ENCODE data around the gene TBCA.

Gene TBCA

GRCh38 chr5:77775790-77776553 is at the start of gene TBCA:
TBCA (minus strand) TSS chr5:77776339; CDS start chr5:77776257, 82 bp downstream.
- DNase-seq: peak; percentile 48

GRCh38 chr5:77824981-77825380 is 48.8 kb upstream of the TBCA start:
- no peak for DNase-seq

DNA sequence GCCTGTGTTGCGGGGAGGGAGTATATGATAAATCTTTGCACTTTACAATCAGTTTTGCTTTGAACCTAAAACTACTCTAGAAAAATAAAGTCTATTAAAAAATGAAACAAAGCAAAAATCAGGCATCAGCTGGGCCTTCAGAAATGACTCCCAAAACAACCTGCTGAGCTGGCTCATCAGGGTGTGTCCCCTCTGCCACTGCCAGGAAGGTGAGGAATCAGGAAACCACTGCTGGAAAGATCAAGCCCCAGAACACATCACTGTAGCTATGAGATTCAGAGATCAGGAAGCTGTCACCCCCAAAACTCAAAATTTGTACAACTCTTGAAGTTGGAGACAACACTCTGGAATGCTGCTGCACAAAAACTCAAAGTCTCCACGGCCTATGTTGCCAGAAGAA is 40.5 kb upstream of the TBCA start:
- no peak for DNase-seq

GRCh38 chr5:77812926-77813589 is 36.9 kb upstream of the TBCA start:
- DNase-seq: no peak

DNA sequence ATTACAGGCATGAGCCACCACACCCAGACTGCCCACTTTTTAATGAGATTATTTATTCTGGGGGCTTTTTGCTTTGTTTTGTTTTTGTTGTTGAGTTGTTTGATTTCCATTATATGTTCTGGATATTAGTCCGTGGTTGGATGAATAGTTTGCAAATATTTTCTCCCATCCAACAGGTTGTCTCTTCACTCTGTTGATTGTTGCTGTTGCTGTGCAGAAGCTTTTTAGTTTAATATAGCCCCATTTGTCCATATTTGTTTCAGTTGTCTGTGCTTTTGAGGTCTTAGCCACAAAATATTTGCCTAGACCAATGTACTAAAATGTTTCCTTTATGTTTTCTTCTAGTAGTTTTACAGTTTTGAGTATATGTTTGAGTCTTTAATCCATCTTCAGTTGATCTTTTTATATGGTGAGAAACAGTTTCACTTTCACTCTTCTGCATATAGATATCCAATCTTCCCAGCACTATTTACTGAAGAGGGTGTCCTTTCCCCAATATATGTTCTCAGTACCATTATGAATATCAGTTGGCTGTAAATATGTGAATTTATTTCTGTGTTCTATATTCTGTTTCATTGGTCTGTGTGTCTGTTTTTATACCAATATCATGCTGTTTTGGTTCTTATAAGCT is 30.2 kb upstream of the TBCA start:
- no peak for DNase-seq

GRCh38 chr5:77798456-77798855 is 22.3 kb upstream of the TBCA start:
- no peak for DNase-seq

DNA sequence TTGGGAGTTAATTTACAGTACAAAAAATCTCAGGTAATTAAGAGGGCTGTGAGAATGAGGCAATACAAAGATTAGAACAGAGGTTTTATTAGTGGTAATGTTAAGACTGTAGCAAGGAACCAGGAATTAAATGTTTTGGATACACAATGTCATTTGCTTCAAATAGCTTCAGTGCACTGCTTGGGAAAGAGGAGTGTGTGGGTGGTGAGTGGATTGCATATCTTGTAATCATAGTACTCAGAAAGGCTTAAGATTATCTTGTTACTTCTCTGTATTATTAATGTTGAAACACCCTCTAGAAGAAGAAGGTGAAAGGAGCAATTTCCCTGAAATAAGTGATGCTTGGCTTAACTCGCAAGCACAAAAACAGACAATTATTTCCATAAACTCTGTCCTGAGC is 21.0 kb upstream of the TBCA start:
- DNase-seq: no peak

DNA sequence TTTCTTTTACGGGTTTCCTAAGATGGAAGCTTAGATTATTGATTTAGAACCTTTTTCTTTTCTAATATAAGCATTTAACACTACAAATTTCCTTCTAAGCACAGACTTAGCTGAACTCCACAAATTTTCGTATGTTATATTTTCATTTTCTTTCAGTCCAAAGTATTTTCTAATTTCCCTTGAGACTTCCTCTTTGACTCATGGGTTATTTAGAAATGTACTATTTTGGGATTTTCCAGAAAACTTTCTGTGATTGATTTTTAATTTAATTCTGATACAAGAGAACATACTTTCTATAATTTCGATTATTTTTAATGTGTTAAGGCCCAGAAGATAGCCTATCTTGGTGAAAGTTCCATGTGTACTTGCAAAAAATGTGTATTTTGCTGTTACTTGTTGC is 19.7 kb upstream of the TBCA start:
- DNase-seq: no peak

GRCh38 chr5:77795268-77795667 is 19.1 kb upstream of the TBCA start:
- no peak for DNase-seq

- no peak for DNase-seq
Measured at GRCh38 chr5:77791926-77792325, 15.8 kb upstream of the TBCA start.

- no peak for DNase-seq
Measured at GRCh38 chr5:77791356-77791755, 15.2 kb upstream of the TBCA start.

DNA sequence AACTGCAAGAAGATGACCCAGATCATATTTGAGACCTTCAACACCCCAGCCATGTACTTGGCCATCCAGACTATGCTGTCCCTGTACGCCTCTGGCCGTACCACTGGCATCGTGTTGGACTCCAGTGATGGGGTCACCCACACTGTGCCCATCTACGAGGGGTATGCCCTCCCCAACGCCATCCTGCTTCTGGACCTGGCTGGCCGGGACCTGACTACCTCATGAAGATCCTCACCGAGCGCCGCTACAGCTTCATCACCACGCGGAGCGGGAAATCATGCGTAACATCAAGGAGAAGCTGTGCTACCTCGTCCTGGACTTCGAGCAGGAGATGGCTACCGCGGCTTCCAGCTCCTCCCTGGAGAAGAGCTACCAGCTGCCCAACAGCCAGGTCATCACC is 9.1 kb upstream of the TBCA start:
- no peak for DNase-seq

DNA sequence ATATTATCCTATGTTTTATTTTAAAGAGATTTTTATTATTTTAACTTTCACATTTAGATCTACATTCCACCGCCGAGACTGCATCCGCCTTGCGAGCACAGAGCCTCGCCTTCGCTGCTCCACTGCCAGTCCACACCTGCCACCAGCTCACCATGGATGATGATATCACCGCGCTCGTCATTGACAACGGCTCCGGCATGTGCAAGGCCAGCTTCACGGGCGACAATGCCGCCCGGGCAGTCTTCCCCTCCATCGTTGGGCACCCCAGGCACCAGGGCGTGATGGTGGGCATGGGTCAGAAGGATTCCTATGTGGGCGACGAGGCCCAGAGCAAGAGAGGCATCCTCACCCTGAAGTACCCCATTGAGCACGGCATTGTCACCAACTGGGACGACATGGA is 8.6 kb upstream of the TBCA start:
- no peak for DNase-seq

DNA sequence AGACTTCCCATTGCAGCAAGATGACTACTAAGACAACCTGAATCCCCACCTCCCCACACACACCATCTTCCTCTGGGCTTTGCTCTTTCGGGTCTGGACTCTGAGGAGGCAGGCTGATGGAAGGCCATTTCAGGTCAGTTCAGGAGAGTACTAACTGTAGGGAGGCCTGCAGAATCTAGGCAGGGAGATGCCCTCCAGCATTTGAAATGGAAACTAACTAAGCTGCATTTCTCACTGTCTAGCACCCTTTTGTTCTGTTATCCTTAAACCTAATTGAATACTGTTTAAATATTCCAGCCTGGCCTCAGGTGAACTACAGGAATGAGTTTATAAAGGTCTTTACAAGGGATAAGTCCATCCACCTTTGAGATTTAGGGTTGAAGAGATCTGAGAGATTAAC is 4.9 kb upstream of the TBCA start:
- DNase-seq: no peak

- DNase-seq: no peak
Measured at GRCh38 chr5:77778881-77779438, 2.8 kb upstream of the TBCA start.

DNA sequence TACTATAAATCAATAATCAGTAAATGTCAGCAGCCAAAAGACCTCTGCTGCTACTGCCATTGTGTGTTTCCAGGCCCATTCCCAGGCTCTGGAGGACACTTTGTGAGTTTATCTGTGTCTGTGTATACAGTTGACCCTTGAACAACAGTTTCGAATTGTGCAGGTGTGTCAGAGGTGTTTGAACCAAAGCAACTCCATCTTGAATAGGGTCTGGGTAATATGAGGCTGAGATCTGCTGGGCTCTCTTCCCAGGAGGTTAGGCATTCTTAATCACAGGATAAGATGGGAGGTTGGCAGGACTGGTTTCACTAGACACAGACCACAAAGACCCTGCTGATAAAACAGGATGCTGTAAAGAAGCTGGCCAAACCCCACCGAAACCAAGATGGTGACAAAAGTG is 2.3 kb upstream of the TBCA start:
- no peak for DNase-seq

DNA sequence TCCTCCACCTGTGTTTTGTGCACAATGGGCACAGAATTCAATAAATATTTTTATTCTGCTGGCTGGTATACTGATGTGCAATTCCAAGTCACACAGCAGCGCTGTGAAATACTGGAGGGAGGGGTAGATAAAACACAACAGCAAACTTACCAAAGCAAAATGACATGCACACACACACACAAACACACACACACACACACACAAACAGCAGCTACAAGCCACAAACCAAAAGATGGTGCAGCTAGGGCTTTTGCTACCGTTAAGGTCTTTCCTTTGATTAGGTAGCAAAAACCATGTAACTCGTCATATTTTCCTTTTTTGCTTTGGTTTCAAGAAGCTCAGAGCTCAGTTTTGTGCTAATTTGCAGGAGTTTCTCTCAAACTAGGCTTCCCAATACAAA is 1.8 kb upstream of the TBCA start:
- DNase-seq: no peak

DNA sequence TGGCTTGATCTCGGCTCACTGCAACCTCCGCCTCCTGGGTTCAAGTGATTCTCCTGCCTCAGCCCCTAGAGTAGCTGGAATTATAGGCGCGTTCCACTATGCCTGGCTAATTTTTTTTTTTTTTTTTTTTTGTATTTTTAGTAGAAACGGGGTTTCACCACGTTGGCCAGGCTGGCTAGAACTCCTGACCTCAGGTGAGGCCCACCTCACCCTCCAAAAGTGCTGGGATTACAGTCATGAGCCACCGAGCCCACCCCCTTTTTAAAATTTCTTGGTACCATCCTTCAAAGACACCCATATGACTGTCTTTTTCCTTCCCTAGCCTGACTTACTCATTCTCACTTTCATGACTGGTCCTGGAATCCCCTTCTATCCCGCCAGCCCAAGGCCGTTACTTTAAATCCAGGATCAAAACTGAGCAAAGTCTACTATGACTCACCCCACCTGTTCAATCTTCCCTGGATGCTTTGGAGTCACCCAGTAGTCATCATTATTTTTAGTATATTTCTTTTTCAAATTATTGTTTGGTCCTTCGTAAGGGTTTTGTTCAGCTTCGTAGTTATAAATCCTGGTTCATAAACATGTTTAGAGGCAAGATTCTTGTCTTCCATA is 1.2 kb upstream of the TBCA start:
- DNase-seq: no peak

DNA sequence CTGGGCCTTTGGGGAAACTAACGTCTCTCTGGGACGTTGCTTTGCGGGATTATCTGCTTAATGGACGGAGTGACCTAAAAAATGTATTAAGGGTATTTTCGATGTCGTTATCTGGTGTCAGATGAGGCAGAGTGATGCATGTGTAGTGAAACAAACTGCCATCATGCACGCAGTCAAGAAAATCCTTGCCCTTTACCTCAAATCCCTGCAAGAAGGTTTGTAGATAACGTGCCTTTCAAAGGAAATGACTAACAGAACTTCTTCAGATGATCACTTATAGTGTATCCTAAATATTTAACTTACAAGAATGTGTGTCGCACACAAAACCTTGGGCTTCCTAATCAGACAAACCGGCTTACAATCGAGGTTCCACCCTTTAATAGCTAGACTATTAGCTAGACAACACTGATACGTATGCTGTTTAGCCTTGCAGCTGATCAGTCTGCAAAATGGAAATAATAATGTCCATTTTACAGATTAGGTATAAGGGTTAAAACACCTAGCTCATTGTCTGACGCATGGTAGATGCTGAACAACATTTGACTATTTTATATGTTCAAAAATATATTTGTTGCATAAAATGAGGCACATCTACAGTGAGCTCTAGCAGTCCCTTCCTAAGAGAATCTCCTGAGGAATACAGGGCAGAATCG is 541 bp upstream of the TBCA start:
- no peak for DNase-seq

DNA sequence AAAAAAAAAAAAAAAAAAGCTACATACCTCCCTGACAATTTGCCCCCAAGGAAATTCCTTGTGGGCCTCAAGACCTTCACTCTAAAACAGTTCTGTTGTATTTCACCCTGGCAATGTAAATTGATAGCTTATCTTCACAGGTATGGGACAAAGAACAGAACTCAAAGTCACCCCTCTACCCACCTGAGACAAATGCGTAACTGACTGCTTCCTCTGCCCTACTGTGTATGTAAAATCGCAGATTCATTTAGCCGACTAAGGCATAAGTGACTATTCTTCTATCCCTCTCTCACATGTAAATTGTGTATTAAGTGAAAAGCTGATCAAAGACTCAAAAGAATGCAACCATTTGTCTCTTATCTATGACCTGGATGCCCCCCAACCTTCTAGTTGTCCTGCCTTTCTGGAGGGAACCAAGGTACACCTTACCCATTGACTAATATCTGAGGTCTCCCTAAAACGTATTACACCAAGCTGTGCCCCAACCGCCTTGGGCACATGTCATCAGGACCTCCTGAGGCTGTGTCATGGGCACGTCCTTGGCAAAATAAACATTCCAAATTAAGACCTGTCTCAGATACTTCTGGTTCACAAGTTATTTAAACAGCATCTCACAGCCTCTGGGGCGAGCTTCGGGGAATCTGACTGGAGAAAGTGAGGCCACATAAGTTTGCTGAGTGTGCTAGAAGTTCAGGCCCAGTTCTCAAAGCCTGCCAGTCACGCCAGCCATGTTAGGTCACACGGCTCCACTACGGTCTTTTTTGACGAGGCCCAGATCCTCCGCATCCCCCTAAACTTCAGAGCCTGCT is 954 bp downstream of the TBCA start:
- no peak for DNase-seq

- DNase-seq: no peak
Measured at GRCh38 chr5:77773734-77774280, 2.3 kb downstream of the TBCA start.

DNA sequence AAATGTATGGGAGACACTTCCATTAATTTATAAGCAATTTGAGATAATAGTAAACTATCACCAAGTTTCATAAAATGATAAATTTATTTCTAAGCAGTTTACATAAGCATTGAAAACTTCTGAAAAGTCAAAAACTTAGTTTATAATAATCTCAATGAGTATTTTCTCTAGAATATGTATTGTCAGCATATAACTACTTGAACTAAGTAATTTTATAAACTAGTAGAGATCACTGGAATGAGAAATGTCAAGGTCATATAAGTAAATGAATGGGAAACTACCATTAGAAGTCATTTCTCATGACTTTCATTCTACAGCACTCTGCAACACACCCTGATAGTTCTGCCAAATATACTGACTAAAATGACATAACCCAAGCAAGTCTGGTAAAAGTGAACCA is 3.4 kb downstream of the TBCA start:
- DNase-seq: no peak

Data from NCI-H2081 treated with DMSO at 0.1 percent for 48 hours (cell line).